HG02571 (cell line): ENCODE results near the gene ZNF385B.

ENCODE experiments used
- ATAC-seq: cut with Tn5 transposase; IDR thresholded peaks from one replicate; pipeline ENCODE4 v1.9.1; 2021; ENCODE audit warnings: mild to moderate bottlenecking, moderate library complexity; ENCODE audit not compliant: unreplicated experiment

The ZNF385B gene

GRCh38 chr2:179751163-179751809, 110.1 kb downstream of the ZNF385B start:
- ATAC-seq, result no peak

GRCh38 chr2:179749210-179749609, 112.2 kb downstream of the ZNF385B start:
- no peak for ATAC-seq

GRCh38 chr2:179746981-179747380, 114.4 kb downstream of the ZNF385B start:
- no peak for ATAC-seq

GRCh38 chr2:179745635-179746256, 115.7 kb downstream of the ZNF385B start:
- ATAC-seq, result no peak

GRCh38 chr2:179744401-179744800, 117.0 kb downstream of the ZNF385B start:
- no peak for ATAC-seq

GRCh38 chr2:179741317-179741716, 120.1 kb downstream of the ZNF385B start:
- ATAC-seq, result no peak

GRCh38 chr2:179729966-179730365, 131.4 kb downstream of the ZNF385B start:
- ATAC-seq, result no peak

GRCh38 chr2:179726461-179727180, 134.8 kb downstream of the ZNF385B start:
- no peak for ATAC-seq

- ATAC-seq, result no peak
Measured at GRCh38 chr2:179724403-179724802, 137.0 kb downstream of the ZNF385B start.

GRCh38 chr2:179720173-179720772, 141.1 kb downstream of the ZNF385B start:
- no peak for ATAC-seq

GRCh38 chr2:179715871-179716270, 145.5 kb downstream of the ZNF385B start:
- ATAC-seq, result no peak

- ATAC-seq, result no peak
Measured at GRCh38 chr2:179715196-179715595, 146.2 kb downstream of the ZNF385B start.

GRCh38 chr2:179712825-179713224, 148.6 kb downstream of the ZNF385B start:
- ATAC-seq, result no peak

GRCh38 chr2:179711375-179711774, 150.0 kb downstream of the ZNF385B start:
- no peak for ATAC-seq

- ATAC-seq, result no peak
Measured at GRCh38 chr2:179703702-179704101, 157.7 kb downstream of the ZNF385B start.

- ATAC-seq, result no peak
Measured at GRCh38 chr2:179702912-179703311, 158.5 kb downstream of the ZNF385B start.

- ATAC-seq, result no peak
Measured at GRCh38 chr2:179701524-179702110, 159.8 kb downstream of the ZNF385B start.

GRCh38 chr2:179695486-179695885, 165.9 kb downstream of the ZNF385B start:
- ATAC-seq, result no peak

- no peak for ATAC-seq
Measured at GRCh38 chr2:179694963-179695362, 166.4 kb downstream of the ZNF385B start.

- ATAC-seq, result no peak
Measured at GRCh38 chr2:179692610-179693009, 168.8 kb downstream of the ZNF385B start.

GRCh38 chr2:179692043-179692442, 169.4 kb downstream of the ZNF385B start:
- no peak for ATAC-seq
